Stomach (tissue), 9 donors: ENCODE results near the gene QRICH2. TPM values are rescaled to one million over a fixed set of nuclear protein-coding genes. Genes with fewer than 3 reads are reported as not detected.

ENCODE experiments used
- DNase-seq, 2 donors: peaks; one replicate each; pipeline versions ENCODE4 v3.0.0 to v3.0.0-alpha.2; 2013 to 2019
- H3K27ac ChIP-seq, 5 donors: fragments of 200-600 bp in 4 of 5; sonication (generic) in 4 of 5; one replicate each; pipeline ENCODE4 v1.5.1; 2013 to 2019; ENCODE audit warnings: mild to moderate bottlenecking in 1 of 5, moderate library complexity in 1 of 5
- H3K27me3 ChIP-seq, 3 donors: fragments of 200-600 bp; sonication (generic); one replicate each; pipeline ENCODE4 v1.5.1; 2017 to 2019; ENCODE audit warnings: mixed run types in 1 of 3
- H3K36me3 ChIP-seq, 4 donors: fragments of 200-600 bp; sonication (generic); 1 replicate in 3 of 4; 2 replicates in 1 of 4; pipeline ENCODE4 v1.5.1; 2016 to 2019
- H3K4me1 ChIP-seq, 4 donors: fragments of 200-600 bp; sonication (generic); one replicate each; pipeline ENCODE4 v1.5.1; 2016 to 2019
- H3K4me3 ChIP-seq, 4 donors: fragments of 200-600 bp; sonication (generic) in 3 of 4; one replicate each; pipeline ENCODE4 v1.5.1; 2016 to 2019; ENCODE audit warnings: mild to moderate bottlenecking in 1 of 4
- H3K9me3 ChIP-seq, 4 donors: fragments of 200-600 bp; sonication (generic); one replicate each; pipeline ENCODE4 v1.5.1; 2016 to 2019
- EP300 ChIP-seq: sonication (generic); formaldehyde crosslinking; IDR thresholded peaks from one replicate; pipeline ENCODE4 v1.6.1; 2017; ENCODE audit warnings: antibody characterized with exemption
- POLR2A ChIP-seq, 4 donors: fragments of 450-650 bp; IDR thresholded peaks; one replicate each; pipeline ENCODE4 v1.6.1; 2016; ENCODE audit warnings: antibody characterized with exemption in 4 of 4, control low read depth in 2 of 4, mild to moderate bottlenecking in 1 of 4, moderate library complexity in 1 of 4
- POLR2AphosphoS5 ChIP-seq, 3 donors: sonication (generic); formaldehyde crosslinking; IDR thresholded peaks; one replicate each; pipeline ENCODE4 v1.6.1; 2016; ENCODE audit warnings: antibody characterized with exemption in 3 of 3
- WGBS, 5 donors: extraction: QIAGEN DNeasy Blood & Tissue Kit in 3 of 5; methylation state at CpG; one replicate each; pipeline versions ENCODE4 v1.1.5 to v1.1.7; 2013 to 2018; 5-methylcytosine and 5-hydroxymethylcytosine counted together
- intact Hi-C: fragments of 100-400 bp; cut with DNase I; formaldehyde crosslinking; loops from one replicate; pipeline ENCODE4 v1.15.1; 2023; ENCODE audit warnings: low total_unique reads
- polyA plus RNA-seq, 3 donors: library from polyadenylated mRNA; stranded (reverse); fragments of 200-250 nt; gene quantifications; one replicate each; pipeline ENCODE4 v1.2.3, GENCODE V29; 2013
- total RNA-seq, 5 donors: library from RNA; depleted of rRNA; stranded (reverse); fragments of >200 nt; gene quantifications; one replicate each; pipeline versions ENCODE4 v1.1.0 to v1.2.3, GENCODE V29; 2014 to 2016
- TF ChIP-seq, protein P1 (sequence below), 7 experiments: fragments of 450-650 bp in 4 of 7; fragments of 200-600 bp in 3 of 7; sonication (generic) in 3 of 7; IDR thresholded peaks; one replicate each; pipeline ENCODE4 v1.5.1; 2016 to 2019; ENCODE audit warnings: antibody characterized with exemption in 7 of 7, control low read depth in 2 of 7, mild to moderate bottlenecking in 1 of 7
- donor health status: healthy with polysubstance abuse.
- donor health status: Bipolar disorder and iron deficiency.
- donor health status: healthy.

QRICH2 gene
- total and polyA plus RNA-seq, 8 donors = 0.72 to 12.5 (median 3.9) TPM

DNA sequence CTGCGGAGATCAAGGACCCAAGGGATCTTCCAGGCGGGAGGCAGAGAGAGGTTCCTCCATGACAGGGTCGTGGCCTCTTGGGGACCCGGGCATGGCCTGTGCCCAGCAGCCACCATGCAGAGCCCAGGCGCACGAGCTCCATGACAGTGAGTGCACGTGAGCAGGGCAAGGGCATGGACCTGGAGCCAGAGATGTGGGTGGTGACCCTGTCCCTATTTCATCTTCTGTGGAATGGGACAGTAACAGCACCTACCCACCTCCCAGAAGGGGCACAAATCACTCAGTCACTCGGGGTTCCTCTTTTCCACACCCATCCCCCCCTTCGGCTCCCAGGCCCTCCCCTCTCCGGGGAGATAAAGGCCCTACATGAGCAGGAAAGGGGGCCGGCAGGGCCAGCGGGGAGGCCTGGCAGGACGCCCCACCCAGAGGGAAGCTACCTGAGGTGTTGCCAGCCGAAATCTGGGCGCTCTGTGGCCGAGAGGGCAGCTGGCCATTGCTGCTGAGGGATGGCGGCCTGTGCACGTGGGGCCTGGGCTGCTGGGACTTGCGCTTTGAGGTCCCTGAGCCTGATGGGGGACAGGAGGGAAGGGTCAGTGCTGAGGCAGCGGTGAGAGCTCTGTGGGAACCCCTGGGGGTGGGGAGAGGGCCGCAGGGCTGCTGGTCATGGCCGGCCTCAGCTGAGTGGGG lies 32.6 kb downstream of the QRICH2 start:
- H3K4me3 ChIP-seq = no peak overlapping the region
- 84 to 91% (median 88%) methylated on average over 15 to 22 of the region's 22 CpGs for WGBS, 5 donors
- no peaks in the 10 kb centered on the region for H3K9me3 ChIP-seq
- intact Hi-C loops = loop anchor here (5.0 kb wide), 1 partner anchor 153 kb away; no protein-coding TSS in a partner anchor
- TF ChIP-seq, protein P1, sequence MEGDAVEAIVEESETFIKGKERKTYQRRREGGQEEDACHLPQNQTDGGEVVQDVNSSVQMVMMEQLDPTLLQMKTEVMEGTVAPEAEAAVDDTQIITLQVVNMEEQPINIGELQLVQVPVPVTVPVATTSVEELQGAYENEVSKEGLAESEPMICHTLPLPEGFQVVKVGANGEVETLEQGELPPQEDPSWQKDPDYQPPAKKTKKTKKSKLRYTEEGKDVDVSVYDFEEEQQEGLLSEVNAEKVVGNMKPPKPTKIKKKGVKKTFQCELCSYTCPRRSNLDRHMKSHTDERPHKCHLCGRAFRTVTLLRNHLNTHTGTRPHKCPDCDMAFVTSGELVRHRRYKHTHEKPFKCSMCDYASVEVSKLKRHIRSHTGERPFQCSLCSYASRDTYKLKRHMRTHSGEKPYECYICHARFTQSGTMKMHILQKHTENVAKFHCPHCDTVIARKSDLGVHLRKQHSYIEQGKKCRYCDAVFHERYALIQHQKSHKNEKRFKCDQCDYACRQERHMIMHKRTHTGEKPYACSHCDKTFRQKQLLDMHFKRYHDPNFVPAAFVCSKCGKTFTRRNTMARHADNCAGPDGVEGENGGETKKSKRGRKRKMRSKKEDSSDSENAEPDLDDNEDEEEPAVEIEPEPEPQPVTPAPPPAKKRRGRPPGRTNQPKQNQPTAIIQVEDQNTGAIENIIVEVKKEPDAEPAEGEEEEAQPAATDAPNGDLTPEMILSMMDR (IDR thresholded peaks at IDR 0.05) = no peak
- TF ChIP-seq POLR2AphosphoS5 (IDR thresholded peaks at IDR 0.05) = no peak
- DNase-seq = no peak
- no peaks in the 10 kb centered on the region for H3K27me3 ChIP-seq
- peaks cover 40 to 57% (median 49%) of the 10 kb centered on the region in 4 donors for H3K4me1 ChIP-seq
- H3K36me3 ChIP-seq = peaks cover 0 to 10% (median 6%) of the 10 kb centered on the region in 4 donors
- no peak overlapping the region for H3K27ac ChIP-seq

DNA sequence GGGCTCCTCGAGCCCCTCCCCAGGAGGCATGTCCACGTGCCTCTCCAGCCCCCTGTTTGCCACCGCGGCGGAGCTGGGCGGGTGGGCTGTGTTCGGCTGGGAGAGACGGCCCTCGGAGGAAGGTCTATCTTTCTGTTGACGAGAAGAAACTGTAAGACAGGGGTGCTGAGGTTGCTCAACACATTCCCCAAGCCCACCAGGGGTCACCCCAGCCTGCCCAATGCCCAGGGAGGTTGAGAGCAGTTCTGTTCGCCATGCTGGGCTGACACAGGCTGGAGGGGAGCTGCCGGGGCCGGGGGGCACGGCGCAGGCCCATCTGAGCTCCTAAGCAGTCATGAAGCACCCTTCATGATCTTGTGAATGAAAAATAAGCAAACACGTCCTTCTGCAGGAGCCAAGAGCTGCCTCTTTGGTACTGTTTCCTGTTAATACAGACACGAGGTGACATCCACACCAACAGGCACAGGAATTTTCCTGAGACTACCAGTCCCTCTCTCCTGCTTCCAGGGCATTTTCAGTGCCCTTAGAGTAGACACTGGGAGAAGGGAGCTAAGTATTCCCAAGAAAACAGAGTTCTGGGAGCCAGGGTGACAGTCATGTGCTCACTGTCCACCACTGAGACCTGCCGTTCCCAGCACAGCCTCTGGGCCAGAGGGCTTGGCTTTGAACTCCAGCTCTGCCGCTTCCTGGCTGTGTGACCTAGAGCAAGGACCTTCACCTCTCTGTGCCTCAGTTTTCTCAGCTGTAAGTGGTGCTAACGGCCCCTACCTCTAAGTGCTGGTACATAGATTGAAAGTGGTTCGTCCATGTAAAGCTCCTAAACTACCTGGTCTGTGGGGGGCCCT lies 33.7 kb downstream of the QRICH2 start:
- no peak overlapping the region for H3K4me3 ChIP-seq
- peaks cover 46 to 63% (median 58%) of the 10 kb centered on the region in 4 donors for H3K4me1 ChIP-seq
- intact Hi-C loops = no loop called here
- no peaks in the 10 kb centered on the region for H3K9me3 ChIP-seq
- DNase-seq = no peak
- H3K36me3 ChIP-seq = peaks cover 4 to 22% (median 17%) of the 10 kb centered on the region in 4 donors
- no peak for TF ChIP-seq POLR2A (IDR thresholded peaks at IDR 0.05)
- TF ChIP-seq EP300 = no peak
- TF ChIP-seq POLR2AphosphoS5 (IDR thresholded peaks at IDR 0.05) = no peak
- TF ChIP-seq, protein P1 (IDR thresholded peaks at IDR 0.05) = no peak
- H3K27me3 ChIP-seq = no peaks in the 10 kb centered on the region
- WGBS, 5 donors = 57 to 66% (median 61%) methylated on average over 14 to 21 of the region's 21 CpGs
- H3K27ac ChIP-seq = peak overlapping the region in 3 of 5 donors; percentile 47 to 89 (median 82)

DNA sequence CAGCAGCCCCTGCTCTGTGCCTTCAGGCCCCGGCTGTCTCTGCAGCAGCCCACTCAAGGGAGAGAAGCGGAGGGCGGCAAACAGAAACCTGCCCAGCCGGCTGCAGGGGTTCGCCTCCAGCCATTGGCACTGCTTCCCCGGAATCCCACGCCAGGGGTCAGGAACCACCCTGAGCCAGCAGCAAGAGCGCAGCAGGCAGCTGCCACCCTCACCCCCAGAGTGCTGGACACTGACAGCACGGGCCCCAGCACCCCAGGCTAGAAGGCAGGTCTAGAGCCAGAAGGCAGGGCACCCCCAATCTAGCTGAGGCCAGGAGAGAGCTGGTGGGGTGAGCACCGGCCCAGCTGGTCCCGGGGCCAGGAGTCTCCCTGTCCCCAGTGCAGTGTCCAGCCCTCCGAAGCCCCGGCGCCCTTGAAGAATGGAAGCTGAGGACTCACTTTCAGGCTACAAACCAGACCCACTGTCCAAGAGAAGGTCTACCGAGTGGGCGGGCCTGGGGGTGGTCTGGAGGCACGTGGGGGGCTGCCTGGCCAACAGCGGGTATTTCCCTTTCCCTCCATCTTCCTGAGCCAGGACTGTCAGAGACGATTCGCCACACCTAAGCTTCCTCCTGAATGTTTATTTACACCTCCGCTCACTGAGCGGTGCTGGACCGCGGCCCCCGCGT lies 34.5 kb downstream of the QRICH2 start:
- Histone ChIP-seq H3K27me3 (no peaks in the 10 kb centered on the region), H3K27ac (peak overlapping the region in 4 of 5 donors; percentile 29 to 100 (median 86)), H3K9me3 (no peaks in the 10 kb centered on the region), H3K36me3 (peaks cover 4 to 28% (median 24%) of the 10 kb centered on the region in 4 donors), H3K4me3 (no peak overlapping the region), H3K4me1 (peaks cover 47 to 63% (median 60%) of the 10 kb centered on the region in 4 donors)
- no peak for DNase-seq
- TF ChIP-seq POLR2AphosphoS5 (IDR thresholded peaks at IDR 0.05) (no peak), POLR2A (IDR thresholded peaks at IDR 0.05) (no peak), EP300 (no peak)
- TF ChIP-seq, protein P1 (IDR thresholded peaks at IDR 0.05) = no peak
- intact Hi-C loops = no loop called here
- 51 to 58% (median 54%) methylated on average over 22 to 26 of the region's 26 CpGs for WGBS, 5 donors
